Stimulated activated CD8-positive, alpha-beta memory T cell treated with anti-CD3 and anti-CD28 coated beads, Interleukin-7, amount 100 ng/mL, for 4 hours (primary cell): ENCODE results near the gene ADSS1.
"Not testable (repeated sequence)": the region's sequence is repeated elsewhere in the genome, so short reads cannot be mapped to it uniquely, and the experiment has no call there.

Experiments
- DNase-seq, 2 donors: peaks; one replicate each; pipeline ENCODE4 v3.0.0-alpha.2; 2020; ENCODE audit warnings: low read depth in 2 of 2

The ADSS1 gene

DNA sequence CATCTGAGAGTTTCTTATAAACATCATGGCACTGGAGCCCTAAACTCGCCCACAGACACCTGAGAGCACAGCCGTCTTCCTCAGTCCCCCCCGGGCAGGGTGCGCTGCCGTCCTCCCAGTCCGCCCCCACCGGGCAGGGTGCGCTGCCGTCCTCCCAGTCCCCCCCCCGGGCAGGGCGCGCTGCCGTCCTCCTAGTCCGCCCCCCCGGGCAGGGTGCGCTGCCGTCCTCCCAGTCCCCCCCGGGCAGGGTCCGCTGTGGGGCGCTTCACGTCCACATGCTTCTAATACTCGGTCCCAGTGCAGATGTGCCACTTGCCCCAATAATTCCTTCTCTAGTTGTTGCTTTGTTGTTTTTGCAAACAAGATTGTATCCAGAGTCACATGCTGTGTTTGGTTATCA is 6.9 kb upstream of the ADSS1 start:
- DNase-seq, result no peak

DNA sequence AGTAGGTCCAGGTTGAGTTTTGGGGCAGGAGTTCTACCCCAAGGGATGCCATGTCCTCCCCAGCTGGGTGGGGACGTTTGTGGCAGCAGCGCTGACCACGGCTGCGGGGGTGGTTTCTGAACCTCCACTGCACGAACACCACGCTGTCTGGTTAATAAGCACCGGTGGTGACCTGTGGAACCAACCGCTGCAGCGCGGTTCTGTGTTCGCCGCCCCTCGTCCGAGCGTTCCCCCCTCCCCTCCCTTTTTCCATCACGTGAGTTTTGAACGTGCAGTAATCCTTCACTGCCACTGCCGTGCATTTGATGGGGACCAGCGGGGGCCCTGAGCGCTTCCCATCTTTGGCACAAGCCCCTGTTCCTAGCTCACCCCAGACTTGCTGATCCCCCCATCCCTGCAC is 6.4 kb upstream of the ADSS1 start:
- no peak for DNase-seq

DNA sequence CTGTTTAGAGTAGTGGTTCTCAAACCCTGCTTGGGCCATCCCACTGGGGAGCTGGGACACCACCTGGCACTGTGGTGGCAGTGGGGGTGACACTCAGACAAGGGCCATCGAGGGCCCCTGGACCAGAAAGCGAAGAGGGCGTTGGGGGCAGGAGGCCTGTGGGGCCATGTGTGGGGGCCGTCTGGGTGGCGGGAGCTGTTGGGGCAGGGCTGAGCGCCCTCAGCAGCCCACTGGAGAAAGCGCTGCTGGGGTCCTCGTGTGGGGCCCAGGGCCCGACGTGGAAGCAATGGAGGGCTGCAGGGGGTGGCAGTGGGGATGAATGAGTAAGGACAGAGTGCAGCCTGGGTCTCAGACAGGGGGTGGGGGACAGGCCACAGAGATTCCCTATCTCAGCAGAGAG is 5.9 kb upstream of the ADSS1 start:
- no peak for DNase-seq

DNA sequence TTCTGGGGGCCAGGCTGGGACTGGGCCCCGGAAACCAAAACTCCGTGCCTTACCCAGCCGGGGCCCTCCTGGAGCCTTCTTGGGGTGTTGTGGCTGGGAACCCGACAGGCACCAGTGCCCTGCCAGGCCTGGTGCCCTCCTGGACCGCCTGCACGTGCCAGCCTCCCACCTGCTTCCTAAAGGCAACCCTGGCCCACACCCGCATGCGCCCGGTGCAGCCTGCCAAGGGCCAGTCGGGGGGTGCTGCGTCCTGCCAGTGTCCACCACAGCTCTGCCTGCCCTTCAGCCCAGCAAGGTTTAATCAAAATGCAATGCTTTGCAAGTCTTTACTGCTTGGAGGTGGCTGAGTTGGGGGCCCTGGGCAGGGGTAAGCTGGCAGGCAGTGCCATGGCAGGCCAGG is 5.2 kb upstream of the ADSS1 start:
- DNase-seq, result no peak

DNA sequence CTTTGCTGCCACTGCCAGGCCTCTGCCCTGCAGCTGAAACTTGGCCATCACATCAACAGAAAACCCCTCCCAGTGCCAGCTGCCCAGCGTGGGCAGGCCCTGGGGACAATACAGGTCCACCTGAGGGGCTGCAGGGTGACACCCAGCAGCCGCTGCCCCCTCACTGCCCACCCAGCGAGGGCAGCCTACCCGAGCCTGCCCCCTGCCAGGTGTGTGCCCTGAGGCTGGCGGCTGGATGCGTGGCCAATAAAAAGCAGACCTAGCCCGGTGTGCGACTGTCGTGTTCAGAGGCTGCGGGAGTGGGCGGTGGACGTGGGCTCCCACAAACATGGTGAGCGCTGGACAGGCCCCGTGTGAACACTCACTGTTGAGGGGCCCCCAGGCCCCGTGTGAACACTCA is 4.7 kb upstream of the ADSS1 start:
- no peak for DNase-seq

DNA sequence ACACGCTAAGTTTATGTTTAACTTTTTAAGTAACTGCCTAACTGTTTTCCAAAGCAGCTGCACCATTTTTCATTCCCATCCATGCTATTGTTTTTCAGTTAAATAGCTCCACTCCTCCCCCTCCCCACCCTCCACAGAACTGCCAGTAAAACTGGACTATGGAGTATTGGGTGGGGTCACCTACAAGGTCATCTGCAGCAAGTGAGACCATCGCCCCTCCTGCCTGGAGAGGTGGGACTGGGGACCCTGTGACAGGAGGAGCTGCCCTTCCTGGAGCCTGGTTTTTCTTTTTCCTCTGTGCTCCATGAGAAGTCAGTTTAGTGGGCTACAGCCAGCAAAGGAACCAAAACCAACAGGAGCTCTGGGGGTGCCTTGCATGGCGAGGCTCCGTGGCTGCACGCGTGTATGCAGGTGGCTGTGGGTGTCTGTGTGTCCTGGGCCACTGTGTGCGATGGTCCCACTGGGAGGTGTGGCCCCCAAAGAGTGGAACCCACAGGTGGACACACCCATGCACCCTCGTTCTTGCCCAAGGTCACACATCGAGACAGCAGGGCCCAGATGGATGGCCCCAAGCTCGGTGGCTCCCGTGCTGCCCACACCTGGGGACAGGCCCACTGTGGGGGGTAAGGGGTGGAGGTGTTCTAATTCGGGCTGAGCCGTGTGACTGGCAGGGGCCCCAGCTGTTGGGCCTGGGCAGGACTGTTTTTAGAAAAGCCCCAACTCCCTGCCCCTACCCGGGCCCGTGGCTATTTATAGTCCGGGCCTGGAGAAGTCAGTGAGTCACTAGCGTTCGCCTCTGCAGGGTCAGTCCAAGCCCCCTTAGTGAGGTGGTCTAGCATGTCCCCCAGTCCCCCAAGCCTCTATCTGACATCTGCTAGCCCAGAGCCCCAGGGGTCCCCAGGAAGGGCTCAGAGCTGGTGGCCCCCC is 2.3 kb upstream of the ADSS1 start:
- no peak for DNase-seq

DNA sequence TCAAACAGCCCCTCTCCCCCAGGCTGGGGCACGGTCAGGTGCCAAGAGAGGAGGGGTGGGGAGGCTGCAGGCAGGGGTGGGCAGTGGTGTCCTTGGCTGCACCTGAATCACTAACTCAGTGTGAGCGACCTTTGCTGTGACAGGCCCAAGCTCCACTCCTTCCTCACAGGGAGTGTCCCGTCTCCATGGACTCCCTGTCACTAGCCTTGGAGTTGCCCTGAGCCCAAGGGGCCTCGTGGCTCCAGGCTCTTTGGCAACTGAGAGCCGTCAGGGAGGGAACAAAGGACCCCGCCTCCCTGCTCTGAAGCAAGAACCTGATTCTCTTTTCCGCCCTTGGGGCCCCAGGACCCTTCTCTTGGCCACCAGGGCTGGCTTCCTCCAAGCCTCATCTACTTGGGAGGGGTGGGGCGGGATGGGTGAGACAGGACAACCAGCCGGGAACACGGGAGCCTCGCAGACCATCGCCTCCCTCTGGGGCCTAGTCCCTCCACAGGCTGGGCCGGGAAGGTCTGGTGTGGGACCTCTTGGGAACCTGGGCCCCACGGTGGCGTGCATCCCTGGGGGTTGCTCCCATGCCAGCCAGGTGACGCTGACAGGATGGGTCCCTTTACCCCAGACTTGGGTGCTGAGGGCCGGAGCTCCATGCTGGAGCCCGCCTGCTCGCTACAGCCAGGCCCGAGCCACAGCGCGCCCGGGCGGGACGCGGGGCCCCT is 935 bp upstream of the ADSS1 start:
- no peak for DNase-seq

DNA sequence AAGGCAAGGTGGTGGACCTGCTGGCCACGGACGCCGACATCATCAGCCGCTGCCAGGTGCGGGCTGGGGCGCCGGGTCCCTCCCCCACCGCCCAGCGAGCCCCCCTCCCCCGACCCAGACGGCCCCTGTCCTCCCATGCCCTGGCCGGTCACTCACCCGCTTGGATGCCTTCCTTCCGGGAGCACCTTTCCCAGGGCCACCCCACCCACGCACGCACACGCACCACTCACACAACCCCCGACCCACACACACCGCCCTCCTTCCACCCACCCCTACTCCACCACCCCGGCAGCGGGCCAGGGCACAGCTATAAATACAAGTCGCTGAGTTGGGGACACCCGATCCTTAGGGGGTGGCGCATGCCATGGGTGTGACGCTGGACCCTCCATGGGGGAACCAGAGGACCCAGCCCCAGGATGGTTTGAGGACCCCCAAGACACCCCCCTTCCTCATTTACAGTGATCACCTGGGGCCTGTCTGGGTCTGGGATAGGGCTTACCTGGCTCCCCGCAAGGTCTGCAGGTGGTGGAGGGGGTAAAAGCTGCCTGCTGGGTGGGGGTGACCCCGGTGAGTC is 465 bp downstream of the ADSS1 start:
- DNase-seq, result peak in 1 of 2 donors; percentile 23

DNA sequence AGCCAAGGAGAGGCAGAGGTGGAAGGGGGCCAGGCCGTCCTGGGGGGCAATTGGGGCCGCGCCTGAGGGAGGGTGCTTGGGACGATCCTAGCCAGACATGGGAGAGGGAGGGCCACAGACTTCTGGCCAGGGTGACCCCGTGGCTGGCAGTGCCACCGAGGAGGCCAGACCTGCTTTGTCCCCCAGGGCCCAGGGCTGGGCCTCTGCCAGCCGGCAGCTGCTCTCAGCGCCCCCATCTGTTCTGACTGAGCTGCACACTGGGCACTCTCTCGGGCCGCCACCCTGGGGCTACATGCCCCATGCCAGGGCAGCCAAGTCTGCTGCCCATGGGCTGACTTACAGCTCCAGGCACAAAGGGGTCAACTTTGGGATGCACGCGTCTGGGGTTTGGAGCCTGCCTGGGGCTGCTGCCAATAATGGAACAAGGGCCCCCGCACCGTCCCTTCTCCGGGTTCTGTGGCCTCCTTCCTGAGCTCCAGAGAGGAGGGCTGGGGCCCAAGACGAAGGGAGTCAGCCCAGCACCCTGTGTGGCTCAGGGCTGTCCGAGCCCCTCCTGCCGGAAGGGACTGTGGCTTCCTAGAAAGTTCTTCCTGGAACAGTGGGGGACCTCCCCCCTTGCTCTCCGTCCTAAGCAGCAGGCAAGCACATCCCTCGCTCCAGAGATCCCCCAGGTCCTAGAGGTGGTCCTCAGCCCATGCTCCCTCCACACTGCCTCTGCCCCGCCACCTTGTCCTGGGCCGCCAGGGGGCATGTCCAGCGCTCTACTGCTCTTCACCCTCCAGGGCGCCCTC is 1.1 kb downstream of the ADSS1 start:
- no peak for DNase-seq

DNA sequence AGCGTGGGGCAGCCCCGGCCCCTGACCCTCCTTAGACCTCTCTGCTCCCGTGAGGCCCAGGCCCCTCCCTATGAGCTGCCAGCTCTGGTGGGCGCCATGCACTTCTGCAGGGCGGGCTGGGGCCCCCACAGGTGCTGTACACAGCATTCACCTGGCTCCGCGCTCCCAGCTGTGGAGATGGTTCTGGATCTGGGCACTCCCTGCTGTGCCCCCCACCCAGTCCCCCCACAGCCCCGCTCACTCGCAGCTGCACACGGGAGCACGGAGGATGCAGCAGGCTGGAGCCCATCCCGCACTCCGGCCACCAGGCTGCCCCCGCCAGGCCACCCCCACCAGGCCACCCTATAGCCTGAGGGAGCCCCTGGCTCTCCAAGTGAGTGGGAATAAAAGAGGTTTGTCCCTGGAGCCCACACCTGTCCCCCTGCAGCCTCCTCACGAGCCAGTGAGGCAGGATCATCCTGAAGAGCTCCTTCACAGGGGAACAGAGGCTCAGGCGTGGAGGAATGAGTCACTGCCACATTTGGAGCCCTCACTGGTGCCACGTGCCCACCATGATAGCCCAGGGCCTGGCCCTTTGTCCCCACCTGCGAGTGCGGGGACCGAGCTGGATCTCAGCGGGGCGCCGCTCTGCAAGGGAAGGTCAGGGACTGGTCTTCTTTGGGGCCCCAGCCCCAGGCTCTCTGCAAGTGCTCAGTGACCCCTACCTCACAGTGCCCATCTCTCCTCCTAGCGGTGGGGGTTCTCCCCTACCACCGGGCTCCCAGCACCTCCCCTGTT is 1.9 kb downstream of the ADSS1 start:
- no peak for DNase-seq

DNA sequence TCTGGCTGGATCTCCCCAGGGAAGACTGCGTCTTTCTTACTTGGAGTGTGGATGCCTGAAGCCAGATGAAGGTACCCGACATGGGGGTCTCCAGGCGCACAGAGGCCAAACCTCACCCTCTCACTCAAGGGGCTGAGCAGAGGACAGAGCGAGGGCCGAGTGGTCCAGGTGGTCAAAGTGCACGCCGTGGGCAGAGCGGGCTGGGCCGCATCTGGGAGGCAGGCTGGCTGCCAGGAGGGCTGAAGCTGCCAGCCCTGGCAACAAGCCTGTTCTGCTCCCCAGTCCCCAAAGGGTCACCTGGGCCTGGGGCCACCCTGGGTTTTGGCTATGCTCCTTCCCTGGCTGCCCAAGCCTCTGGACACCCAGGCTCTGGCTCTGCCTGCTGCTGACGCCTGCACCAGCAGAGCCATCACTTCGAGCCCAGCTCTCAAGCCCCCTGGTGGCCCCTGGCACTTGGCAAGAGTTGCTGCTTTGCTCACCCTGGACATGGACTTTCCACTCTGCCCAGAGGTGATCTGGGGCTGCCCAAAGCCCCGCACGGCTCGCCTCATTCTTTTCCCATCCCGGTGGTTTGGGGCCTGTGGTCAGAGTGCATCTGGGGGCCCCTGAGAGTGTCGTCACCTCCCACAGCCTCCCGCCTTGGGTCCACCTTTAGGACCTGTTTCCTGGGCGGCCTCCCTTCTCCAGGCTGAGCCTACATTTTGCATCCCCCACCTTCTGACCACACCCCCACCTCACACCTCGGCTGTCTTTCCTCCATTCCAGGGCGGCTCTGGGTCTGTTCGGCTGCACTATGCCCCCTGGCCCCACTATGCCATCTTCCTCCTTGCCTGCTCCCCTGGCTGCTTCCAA is 2.8 kb downstream of the ADSS1 start:
- no peak for DNase-seq

DNA sequence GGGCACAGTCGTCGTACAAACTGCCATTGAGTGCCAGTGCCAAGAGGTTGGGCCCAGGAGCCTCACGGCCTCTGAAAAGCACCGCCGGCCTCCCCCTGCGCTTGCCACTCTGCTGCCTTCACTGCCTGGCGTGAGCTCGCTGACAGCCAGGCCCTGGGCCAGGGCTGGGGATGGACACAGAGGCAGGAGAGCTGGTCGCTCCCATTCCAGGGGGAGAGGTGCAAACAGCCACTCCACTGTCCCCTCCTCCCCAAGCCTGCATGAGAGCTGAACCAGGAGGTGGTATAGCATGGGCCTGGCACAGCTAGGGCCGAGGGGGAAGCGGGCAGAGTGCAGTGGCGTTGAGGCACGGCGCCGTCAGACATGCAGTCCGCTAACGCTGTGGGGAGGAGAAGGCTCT is 4.6 kb downstream of the ADSS1 start:
- no peak for DNase-seq

DNA sequence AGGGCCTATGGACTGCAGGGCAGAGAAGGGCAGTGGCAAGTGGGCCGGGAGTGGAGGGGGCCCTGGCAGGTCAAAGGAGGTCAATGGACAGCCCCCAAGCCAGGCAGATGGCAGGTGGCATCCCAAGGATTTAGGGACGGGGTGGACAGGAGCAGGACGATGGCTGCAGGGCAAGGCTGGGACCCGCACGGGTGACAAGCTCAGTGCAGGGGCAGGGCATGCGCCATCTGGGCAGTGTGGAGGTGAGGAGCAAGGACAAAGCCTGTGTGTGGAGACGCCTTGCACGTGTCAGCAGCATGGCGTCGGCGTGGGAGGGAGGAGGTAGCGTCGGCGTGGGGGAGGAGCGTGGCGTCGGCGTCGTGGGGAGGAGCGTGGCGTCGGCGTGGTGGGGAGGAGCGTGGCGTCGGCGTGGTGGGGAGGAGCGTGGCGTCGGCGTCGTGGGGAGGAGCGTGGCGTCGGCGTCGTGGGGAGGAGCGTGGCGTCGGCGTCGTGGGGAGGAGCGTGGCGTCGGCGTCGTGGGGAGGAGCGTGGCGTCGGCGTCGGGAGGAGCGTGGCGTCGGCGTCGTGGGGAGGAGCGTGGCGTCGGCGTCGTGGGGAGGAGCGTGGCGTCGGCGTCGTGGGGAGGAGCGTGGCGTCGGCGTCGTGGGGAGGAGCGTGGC is 5.3 kb downstream of the ADSS1 start:
- DNase-seq, result not testable (repeated sequence)

DNA sequence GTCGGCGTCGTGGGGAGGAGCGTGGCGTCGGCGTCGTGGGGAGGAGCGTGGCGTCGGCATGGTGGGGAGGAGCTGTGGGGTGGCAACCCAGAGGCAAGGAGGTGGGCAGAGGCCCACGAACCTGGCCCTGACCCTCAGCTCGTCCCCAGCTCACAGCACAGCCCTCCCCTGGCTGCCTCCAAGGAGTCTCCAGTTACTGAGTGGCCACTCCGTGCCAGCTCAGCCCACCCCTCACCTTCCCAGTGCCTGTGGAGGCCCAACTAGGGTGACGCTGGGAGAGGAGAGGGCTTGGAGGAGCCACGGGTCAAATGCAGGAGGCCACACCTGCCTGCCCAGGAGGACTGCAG is 5.8 kb downstream of the ADSS1 start:
- no peak for DNase-seq

DNA sequence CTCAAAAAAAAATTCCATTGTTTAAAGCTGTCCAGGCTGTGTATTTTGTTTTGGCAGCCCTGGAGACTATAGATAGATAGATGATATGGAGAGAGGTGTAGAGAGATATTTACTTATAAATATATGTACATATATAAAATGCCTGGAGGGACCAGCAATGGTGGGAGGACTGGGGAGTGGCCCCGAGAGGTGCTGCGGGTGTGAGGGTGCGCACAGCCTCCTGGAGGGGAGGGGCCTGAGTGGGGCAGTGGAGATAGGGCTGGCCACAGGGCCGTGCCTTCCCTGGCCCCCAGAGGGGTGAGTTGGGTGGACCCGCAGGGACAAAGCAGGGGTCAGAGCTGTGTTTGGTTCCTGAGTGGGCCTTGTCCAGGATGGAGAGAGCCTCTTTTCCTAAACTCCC is 6.5 kb downstream of the ADSS1 start:
- DNase-seq, result no peak

DNA sequence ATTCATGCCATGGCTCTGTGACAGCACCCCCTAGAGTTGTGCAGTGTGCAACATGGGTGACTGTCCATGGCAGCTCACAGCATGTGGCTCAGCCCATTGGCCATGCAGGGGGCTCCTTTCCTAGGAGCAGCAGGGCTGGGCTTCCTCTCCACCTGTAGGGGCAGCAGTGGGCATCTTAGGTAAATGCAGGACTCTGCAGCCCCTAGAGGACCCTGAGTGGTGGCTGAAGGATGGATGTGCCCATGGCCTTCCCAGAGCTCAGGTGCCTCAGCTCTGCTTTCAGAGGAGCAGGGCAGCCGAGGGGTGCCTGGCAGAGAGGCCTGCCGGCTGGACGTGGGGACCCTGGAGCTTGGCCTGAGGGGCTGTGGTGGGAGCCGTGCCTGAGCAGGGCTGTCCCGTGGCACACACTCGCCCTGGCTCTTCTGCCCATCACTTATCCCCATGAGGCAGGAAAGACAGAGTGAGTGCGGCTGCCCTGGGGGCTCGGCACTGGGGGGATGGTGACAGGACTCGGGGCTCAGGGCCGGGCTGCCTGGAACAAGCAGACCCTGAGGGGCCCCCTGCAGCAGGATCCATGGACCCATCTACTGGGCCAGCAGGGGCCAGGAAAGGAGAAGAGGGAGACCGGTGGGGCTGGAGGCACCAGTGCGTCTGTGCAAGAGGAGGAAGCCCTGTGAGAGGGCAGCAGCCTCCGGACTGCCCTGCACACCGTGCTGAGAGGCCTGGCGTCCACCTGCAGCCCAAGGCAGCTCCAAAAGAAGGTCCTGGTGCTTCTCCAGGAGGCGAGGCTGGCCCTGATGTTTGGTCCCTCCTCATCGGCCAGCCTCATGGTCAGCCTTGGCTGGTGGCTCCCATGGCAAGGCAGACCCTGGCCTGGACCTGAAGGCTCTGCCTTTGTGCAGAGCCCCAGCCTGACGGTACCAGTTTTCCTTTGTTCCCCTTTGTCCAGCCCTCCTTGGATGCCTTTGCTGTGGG is 7.6 kb downstream of the ADSS1 start:
- DNase-seq, result no peak

DNA sequence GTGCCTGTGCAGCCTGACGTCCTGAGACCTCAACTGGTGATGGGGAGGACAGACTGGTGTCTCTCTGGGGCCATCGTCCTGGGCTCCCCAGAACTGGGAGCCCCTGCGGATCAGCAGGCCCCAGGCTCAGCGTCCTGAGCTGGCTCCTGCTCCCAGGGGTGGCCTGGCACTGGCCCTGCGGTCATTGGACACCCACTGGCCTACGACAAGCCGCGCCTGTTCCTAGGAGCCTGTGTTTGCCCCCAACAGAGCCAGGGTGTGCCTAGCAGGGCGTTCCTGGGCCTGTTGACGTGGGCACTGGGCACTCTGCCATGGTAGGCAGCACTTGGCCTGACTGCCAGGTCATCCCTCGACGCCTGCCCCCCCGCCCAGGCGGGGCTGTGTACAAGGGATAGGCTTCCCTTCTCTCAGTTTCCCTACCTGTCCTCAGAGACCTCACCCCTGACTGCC is 8.4 kb downstream of the ADSS1 start:
- DNase-seq, result no peak

DNA sequence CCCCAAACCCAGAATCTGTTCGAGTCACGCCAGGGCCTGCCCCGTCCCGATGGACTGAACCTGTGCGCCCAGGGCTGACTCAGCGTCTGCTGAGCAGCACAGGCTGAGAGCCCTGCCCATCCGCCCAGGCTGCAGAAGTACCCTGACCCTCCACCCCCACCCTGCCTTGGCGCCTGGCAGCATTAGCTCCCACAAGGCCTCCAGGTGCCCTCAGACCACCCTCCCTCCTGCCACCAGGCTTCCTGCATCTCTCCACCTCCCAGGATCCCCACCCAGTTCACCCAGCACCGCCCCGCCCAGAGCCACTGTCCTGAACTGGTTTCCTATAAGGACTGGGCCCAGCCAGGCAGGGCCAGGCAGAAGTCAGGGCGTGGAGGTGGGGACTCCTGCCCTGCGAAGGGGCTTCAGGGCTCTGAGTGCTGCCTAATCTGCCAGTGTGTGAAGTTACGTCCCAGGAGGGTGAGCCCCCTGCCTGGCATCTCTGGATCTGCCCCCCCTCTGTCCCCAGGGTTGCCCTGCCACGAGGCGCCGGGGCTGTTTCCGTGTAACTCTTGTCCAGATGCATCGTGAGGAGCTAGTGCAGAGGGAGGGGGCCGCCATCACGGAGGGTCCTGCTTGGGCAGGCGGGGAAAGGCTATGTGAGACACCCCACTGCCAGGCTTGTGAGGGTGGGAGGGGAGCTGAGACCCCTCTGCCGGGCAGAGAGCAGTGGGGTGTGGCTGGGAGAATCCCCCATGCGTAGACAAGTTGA is 9.1 kb downstream of the ADSS1 start:
- DNase-seq, result no peak
